Omental fat pad (tissue), 4 donors: ENCODE data around the gene GOLGA1. TPM values are rescaled to one million over a fixed set of nuclear protein-coding genes. Genes with fewer than 3 reads are reported as not detected.
A peak's percentile ranks its signal among the peaks of the same experiment; 100 is the strongest.

Experiments
- ATAC-seq: fragments of 150-250 bp; one replicate; pipeline ENCODE4 v1.9.1; 2016; ENCODE audit warnings: mild to moderate bottlenecking, moderate library complexity; ENCODE audit not compliant: low FRiP score
- DNase-seq: peaks from one replicate; pipeline ENCODE4 v3.0.0-alpha.2; 2019; ENCODE audit warnings: low spot score
- total RNA-seq, 4 donors: library from RNA; depleted of rRNA; stranded (reverse); fragments of >200 nt; gene quantifications; one replicate each; pipeline ENCODE4 v1.1.0, GENCODE V29; 2016
- TF ChIP-seq, protein P1 (sequence below), 3 donors: fragments of 450-650 bp; IDR thresholded peaks; one replicate each; pipeline ENCODE4 v1.5.1; 2016 to 2017; ENCODE audit warnings: antibody characterized with exemption in 3 of 3, mild to moderate bottlenecking in 3 of 3, moderate library complexity in 2 of 3

Gene GOLGA1
- total RNA-seq, 4 donors from 2014 or later, result 13.3 to 31.5 (median 19.7) TPM

DNA sequence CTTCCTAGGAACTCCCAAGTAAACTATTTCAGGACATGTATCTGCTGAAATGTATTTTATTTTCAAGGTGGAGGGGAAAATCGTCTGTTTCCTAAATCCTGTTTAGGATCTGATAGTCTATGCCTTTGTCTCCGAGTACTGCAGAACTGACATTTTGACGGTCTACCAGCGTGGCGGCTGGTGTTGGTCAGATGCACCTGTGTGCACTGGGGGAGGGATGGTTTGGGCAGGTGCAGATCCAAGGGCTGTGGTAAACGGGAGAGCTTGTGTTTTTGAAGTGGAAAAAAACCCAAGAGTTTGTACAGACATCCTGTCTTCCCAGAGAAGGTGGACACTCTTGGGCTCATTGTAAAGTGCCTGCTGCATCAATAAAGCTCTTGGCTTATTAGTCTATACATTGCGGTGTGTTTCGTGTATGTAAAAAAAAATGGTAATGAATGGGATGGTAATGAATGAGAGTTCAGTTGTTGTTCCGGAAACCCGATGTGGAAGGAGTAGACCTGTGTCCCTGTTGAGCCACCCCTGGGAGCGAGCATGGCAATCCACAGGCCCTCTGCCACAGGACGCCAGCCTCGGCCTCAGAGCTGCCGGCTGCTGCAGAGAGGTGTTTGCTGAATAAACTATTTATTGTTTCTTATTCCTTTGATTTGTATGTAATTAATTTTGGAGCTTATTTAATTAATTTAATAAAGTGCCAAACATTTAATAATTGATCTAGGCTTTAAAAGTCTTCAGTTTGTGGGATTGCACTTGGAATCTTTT, 63.7 kb downstream of the GOLGA1 start:
- TF ChIP-seq, protein P1, sequence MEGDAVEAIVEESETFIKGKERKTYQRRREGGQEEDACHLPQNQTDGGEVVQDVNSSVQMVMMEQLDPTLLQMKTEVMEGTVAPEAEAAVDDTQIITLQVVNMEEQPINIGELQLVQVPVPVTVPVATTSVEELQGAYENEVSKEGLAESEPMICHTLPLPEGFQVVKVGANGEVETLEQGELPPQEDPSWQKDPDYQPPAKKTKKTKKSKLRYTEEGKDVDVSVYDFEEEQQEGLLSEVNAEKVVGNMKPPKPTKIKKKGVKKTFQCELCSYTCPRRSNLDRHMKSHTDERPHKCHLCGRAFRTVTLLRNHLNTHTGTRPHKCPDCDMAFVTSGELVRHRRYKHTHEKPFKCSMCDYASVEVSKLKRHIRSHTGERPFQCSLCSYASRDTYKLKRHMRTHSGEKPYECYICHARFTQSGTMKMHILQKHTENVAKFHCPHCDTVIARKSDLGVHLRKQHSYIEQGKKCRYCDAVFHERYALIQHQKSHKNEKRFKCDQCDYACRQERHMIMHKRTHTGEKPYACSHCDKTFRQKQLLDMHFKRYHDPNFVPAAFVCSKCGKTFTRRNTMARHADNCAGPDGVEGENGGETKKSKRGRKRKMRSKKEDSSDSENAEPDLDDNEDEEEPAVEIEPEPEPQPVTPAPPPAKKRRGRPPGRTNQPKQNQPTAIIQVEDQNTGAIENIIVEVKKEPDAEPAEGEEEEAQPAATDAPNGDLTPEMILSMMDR (IDR thresholded peaks at IDR 0.05), result no peak
- ATAC-seq, result no peak
- no peak for DNase-seq

DNA sequence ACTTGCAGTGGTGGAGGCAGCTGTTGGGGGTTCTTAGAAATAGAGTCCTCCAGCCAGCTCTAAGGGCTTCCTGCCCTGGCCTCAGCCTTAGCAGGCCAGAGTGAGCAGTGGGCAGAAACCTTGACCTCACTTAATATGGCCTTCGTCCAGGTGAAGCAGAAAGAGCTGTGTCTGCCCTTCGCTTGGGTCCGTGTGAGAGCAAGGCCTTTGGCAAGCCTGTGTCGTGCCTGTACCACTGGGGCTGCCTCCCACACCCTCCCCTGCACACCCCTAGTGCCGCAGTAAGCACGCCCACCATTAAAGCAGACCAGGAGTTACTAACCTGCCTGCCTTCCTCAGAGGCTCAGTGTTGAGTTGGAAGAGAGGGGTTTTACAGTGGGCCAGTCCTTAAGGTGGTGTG, 65.4 kb downstream of the GOLGA1 start:
- ATAC-seq, result no peak
- DNase-seq, result no peak
- TF ChIP-seq, protein P1 (IDR thresholded peaks at IDR 0.05), result no peak

- DNase-seq, result no peak
- TF ChIP-seq, protein P1 (IDR thresholded peaks at IDR 0.05), result no peak
Observed at GRCh38 chr9:124873664-124874063, 67.2 kb downstream of the GOLGA1 start.

GRCh38 chr9:124871156-124871561, 69.7 kb downstream of the GOLGA1 start:
- DNase-seq, result no peak
- no peak for ATAC-seq
- TF ChIP-seq, protein P1 (IDR thresholded peaks at IDR 0.05), result no peak

More at GRCh38 chr9:124873664-124874063, 67.2 kb downstream of the GOLGA1 start:
- ATAC-seq, result no peak

- TF ChIP-seq, protein P1 (IDR thresholded peaks at IDR 0.05), result no peak
- DNase-seq, result no peak
- no peak for ATAC-seq
Observed at GRCh38 chr9:124870723-124871122, 70.2 kb downstream of the GOLGA1 start.

- DNase-seq, result peak; percentile 44
- TF ChIP-seq, protein P1 (IDR thresholded peaks at IDR 0.05), result no peak
Observed at GRCh38 chr9:124869986-124870560, 70.8 kb downstream of the GOLGA1 start.

More at GRCh38 chr9:124869986-124870560, 70.8 kb downstream of the GOLGA1 start:
- no peak for ATAC-seq
